GM12874 (cell line): Measurements from ENCODE around the gene SLC9A9.

Source experiments
- CTCF ChIP-seq: IDR thresholded peaks from 2 replicates; pipeline ENCODE4 v1.5.1; 2011; ENCODE audit warnings: low read depth, mild to moderate bottlenecking, control low read depth, low read length, moderate library complexity; ENCODE audit not compliant: insufficient read depth

The SLC9A9 gene

GRCh38 chr3:143827425-143827824 is 20.8 kb downstream of the SLC9A9 start:
- no peak for TF ChIP-seq CTCF

GRCh38 chr3:143826296-143826695 is 22.0 kb downstream of the SLC9A9 start:
- no peak for TF ChIP-seq CTCF

- no peak for TF ChIP-seq CTCF
Observed at GRCh38 chr3:143825513-143825912, 22.8 kb downstream of the SLC9A9 start.

- TF ChIP-seq CTCF = no peak
Observed at GRCh38 chr3:143824735-143825385, 23.4 kb downstream of the SLC9A9 start.

- no peak for TF ChIP-seq CTCF
Observed at GRCh38 chr3:143822798-143823197, 25.5 kb downstream of the SLC9A9 start.

GRCh38 chr3:143822374-143822773 is 25.9 kb downstream of the SLC9A9 start:
- TF ChIP-seq CTCF = no peak

GRCh38 chr3:143821862-143822261 is 26.4 kb downstream of the SLC9A9 start:
- TF ChIP-seq CTCF = no peak
